Calu3 (cell line): ENCODE results near the gene SCGB1C1. TPM values are rescaled to one million over a fixed set of nuclear protein-coding genes. Genes with fewer than 3 reads are reported as not detected.
A peak's percentile ranks its signal among the peaks of the same experiment; 100 is the strongest.
"Not testable (repeated sequence)": the region's sequence is repeated elsewhere in the genome, so short reads cannot be mapped to it uniquely, and the experiment has no call there.

Experiments used
- Bru-seq: library from RNA; stranded (reverse); fragments of 400-500 nt; gene quantifications from one replicate; lab custom pipeline; 2021; lab: Mats Ljungman, UMichigan
- BruChase-seq, 2 experiments: library from RNA; stranded (reverse); fragments of 400-500 nt; gene quantifications; one replicate each; lab custom pipeline; 2021; lab: Mats Ljungman, UMichigan
- BruUV-seq: library from RNA; stranded (reverse); fragments of 400-500 nt; replicated peaks from 2 replicates; lab custom pipeline; 2021; lab: Mats Ljungman, UMichigan
- CTCF ChIA-PET: fragments of 300-600 bp; sonication (Branson Sonifier 250); formaldehyde crosslinking; loops from one replicate; lab custom pipeline; 2022; ENCODE audit warnings: antibody characterized with exemption; lab: Charles Lee
- DNase-seq: peaks from one replicate; pipeline ENCODE4 v3.0.0; 2022
- H3K27ac Mint-ChIP-seq: one replicate; pipeline ENCODE4 v1.8.0; 2022; ENCODE audit warnings: mixed read lengths; ENCODE audit not compliant: unreplicated experiment
- H3K27me3 Mint-ChIP-seq: one replicate; pipeline ENCODE4 v1.8.0; 2022; ENCODE audit warnings: mixed read lengths; ENCODE audit not compliant: unreplicated experiment
- H3K36me3 Mint-ChIP-seq: one replicate; pipeline ENCODE4 v1.8.0; 2022; ENCODE audit warnings: mild to moderate bottlenecking, moderate library complexity, mixed read lengths; ENCODE audit not compliant: insufficient read depth, unreplicated experiment
- H3K4me1 Mint-ChIP-seq: one replicate; pipeline ENCODE4 v1.8.0; 2022; ENCODE audit warnings: mild to moderate bottlenecking, low read depth, mixed read lengths; ENCODE audit not compliant: unreplicated experiment
- H3K4me3 Mint-ChIP-seq: one replicate; pipeline ENCODE4 v1.8.0; 2022; ENCODE audit warnings: mild to moderate bottlenecking, low read depth, moderate library complexity, mixed read lengths; ENCODE audit not compliant: unreplicated experiment
- H3K9me3 Mint-ChIP-seq: one replicate; pipeline ENCODE4 v1.8.0; 2022; ENCODE audit warnings: low read depth, mixed read lengths; ENCODE audit not compliant: unreplicated experiment
- intact Hi-C: fragments of 100-400 bp; cut with micrococcal nuclease; formaldehyde crosslinking; loops from one replicate; pipeline ENCODE4 v1.10.0; 2022; ENCODE audit not compliant: unreplicated experiment
- long read RNA-seq: library from polyadenylated mRNA; stranded (forward); transcript quantifications from one replicate; pipeline ENCODE4 v2.0.0, GENCODE V29; 2022
- total RNA-seq: library from RNA; stranded (reverse); gene quantifications from 2 replicates; pipeline ENCODE4 v1.2.3, GENCODE V29; 2022
- TF ChIP-seq, protein P1 (sequence below): fragments of 200-600 bp; IDR thresholded peaks from one replicate; pipeline ENCODE4 v1.8.0; 2022; ENCODE audit warnings: antibody characterized with exemption; ENCODE audit not compliant: unreplicated experiment

SCGB1C1 gene
- total RNA-seq = not detected in 2 replicates
- not detected for Bru-seq, nascent RNA
- not detected for BruChase-seq, experiment 1, labeled RNA remaining after a 6-hour chase
- not detected for BruChase-seq, experiment 2, labeled RNA remaining after a 2-hour chase
- long read RNA-seq = 0 reads

DNA sequence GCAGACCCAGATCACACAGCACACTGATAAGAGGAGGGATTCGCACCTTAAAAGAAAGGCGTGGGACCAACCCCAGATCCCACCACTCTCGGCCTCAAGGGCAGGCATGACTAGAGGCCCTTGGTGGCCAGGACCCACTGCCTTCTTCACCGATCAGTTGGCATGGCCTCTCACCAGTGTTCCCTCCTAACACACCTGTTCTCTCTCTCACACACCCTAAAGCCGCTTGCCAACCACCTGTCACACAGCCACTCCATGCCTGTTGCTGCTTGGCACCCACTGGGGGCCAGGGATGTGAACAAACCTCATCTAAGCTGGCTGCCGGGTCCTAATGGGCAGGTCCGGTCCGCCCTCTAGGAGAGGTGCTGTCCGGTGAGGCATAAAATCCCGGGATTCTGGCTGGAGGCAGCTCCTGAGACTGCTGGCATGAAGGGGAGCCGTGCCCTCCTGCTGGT is at the start of gene SCGB1C1:
Gene SCGB1C1, plus strand, starts transcription at position 405 of the 455 bp plus-strand sequence. Its CDS starts 22 bp downstream, at position 427.
- BruUV-seq, intact Hi-C loops, H3K4me3 Mint-ChIP-seq, H3K27ac Mint-ChIP-seq, H3K36me3 Mint-ChIP-seq, DNase-seq, CTCF ChIA-PET, H3K9me3 Mint-ChIP-seq, H3K27me3 Mint-ChIP-seq, H3K4me1 Mint-ChIP-seq: not testable (repeated sequence)

DNA sequence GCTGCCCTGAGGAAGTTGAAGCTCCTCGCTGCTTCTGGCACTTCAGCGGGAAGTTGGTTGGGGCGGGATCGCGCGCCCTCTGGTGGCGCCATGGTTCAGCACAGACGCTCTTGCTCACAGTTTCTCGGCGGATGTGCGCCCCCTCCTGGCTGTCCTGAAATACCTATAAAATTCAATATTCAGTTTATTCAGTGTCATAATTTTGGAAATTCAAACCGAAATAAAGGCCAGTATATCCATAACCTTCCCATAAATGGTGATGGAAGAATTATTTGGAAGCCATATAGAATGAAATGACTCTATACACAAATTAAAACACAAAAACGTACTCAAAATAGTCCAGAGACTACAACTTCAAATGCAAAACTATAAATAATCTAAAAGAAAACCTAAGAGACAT is 12.6 kb upstream of the SCGB1C1 start:
- CTCF ChIA-PET = not testable (repeated sequence)

DNA sequence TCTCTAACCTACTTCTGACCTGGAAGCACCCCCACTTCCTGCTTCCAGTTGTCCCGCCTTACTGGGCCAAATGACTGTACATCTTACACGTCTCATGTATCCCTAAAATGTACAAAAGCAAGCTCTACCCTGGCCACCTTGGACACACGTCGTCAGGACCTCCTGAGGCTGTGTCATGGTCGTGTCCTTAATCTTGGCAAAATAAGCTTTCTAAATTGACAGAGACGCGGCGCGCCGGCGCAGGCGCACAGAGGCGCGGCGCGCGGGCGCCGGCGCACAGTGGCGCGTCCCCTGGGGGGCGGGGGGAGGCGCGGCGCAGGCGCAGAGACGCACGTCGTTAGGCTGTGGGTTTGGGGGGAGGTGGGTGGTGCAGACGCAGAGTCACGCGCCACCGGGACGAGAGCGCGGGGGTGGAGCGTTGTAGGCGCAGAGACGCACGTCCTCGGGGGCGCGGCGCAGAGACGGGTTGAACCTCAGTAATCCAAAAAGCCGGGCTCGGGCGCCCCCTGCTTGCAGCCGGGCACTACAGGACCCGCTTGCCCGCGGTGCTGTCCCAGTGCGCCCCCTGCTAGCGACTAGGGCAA is 3.6 kb upstream of the SCGB1C1 start:
- DNase-seq, H3K9me3 Mint-ChIP-seq, CTCF ChIA-PET, H3K4me3 Mint-ChIP-seq, H3K36me3 Mint-ChIP-seq, H3K27ac Mint-ChIP-seq, intact Hi-C loops, H3K27me3 Mint-ChIP-seq, BruUV-seq, H3K4me1 Mint-ChIP-seq: not testable (repeated sequence)

More for the DNA sequence above, 12.6 kb upstream of the SCGB1C1 start:
- H3K27me3 Mint-ChIP-seq, H3K27ac Mint-ChIP-seq, H3K36me3 Mint-ChIP-seq, H3K9me3 Mint-ChIP-seq, H3K4me1 Mint-ChIP-seq, intact Hi-C loops, H3K4me3 Mint-ChIP-seq, DNase-seq, BruUV-seq: not testable (repeated sequence)

DNA sequence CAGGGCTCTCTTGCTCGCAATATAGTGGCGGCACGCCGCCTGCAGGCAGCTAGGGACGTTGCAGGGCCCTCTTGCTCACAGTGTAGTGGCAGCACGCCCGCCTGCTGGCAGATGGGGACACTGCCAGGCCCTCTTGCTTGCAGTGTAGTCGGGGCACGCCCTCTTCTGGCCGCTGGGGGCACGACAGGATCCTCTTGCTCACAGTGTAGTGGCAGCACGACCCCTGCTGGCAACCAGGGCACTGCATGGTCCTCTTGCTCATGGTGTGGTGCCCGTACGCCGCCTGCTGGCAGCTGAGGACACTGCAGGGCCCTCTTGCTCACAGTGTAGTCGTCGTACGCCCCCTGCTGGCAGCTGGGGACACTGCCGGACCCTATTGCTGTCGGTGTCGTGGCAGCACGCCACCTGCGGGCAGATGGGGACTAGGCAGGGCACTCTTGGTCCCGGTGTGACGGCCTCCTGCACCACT is 3.0 kb upstream of the SCGB1C1 start:
- intact Hi-C loops, H3K27me3 Mint-ChIP-seq, H3K27ac Mint-ChIP-seq, H3K36me3 Mint-ChIP-seq, CTCF ChIA-PET, H3K4me3 Mint-ChIP-seq, H3K9me3 Mint-ChIP-seq, H3K4me1 Mint-ChIP-seq, DNase-seq, BruUV-seq: not testable (repeated sequence)
- TF ChIP-seq, protein P1, sequence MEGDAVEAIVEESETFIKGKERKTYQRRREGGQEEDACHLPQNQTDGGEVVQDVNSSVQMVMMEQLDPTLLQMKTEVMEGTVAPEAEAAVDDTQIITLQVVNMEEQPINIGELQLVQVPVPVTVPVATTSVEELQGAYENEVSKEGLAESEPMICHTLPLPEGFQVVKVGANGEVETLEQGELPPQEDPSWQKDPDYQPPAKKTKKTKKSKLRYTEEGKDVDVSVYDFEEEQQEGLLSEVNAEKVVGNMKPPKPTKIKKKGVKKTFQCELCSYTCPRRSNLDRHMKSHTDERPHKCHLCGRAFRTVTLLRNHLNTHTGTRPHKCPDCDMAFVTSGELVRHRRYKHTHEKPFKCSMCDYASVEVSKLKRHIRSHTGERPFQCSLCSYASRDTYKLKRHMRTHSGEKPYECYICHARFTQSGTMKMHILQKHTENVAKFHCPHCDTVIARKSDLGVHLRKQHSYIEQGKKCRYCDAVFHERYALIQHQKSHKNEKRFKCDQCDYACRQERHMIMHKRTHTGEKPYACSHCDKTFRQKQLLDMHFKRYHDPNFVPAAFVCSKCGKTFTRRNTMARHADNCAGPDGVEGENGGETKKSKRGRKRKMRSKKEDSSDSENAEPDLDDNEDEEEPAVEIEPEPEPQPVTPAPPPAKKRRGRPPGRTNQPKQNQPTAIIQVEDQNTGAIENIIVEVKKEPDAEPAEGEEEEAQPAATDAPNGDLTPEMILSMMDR = peak; percentile 39

DNA sequence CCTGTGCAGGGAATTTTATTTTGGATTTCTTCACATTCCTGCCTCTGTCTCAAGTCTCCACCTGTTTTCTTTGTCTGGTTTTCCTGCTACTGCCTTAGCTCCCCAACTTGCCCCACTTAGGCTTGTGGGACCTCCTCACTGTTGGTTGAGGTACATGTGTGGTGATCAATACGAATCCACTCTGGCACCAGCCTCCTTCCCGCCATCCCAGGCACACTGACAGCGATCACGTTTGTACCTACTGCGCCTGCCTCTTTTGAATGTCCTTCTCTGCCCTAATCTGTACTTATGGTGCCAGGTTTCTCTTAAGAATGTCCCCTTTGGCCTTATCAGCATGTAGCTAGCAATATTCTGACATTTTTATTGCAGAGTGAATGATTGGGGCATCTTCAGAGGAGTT is 2.3 kb upstream of the SCGB1C1 start:
- H3K9me3 Mint-ChIP-seq, BruUV-seq, DNase-seq, H3K4me1 Mint-ChIP-seq, CTCF ChIA-PET, H3K36me3 Mint-ChIP-seq, H3K27me3 Mint-ChIP-seq, H3K27ac Mint-ChIP-seq, H3K4me3 Mint-ChIP-seq, intact Hi-C loops: not testable (repeated sequence)

DNA sequence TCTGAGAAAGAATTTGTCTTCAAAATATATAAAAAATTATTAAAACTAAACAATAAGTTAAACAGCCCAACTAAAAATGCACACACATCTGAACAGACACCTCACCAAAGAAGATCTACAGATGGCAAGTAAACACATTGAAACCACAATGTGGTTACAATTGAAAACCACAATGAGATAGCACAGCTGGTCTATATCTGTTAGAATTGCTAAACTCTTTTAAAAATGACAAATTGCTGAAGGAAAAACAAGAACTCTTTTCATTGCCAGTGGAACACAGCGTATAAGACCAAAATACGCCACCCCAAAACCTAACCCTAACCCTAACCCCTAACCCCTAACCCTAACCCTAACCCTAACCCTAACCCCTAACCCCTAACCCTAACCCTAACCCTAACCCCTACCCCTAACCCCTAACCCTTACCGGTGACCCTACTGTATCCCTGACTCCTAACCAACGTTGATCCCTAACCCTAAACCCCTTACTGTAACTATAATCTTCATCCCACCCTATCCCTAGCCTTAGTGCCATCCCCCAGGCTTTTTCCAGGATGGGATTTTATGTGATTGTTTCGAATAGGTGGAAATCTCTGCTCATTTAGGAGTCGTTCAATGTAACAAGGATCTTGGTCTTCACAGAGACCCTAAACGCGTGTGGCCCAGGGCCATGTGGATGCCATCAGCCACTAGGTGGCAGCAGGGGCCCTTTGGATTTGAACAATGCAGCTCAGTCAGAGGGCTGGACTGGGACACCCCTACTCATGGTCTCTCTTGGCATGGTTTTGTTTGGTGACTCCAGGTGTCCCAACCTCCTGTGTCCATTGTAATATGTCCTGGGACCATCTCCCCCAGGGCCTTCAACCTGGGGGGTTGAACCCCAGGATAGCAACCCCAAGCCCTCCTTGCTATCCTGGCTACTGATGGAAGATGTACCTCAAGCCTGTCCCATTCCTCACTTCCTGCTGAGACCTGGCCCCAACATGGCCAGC is 1.1 kb upstream of the SCGB1C1 start:
- H3K4me3 Mint-ChIP-seq, BruUV-seq, H3K27ac Mint-ChIP-seq, H3K9me3 Mint-ChIP-seq, H3K36me3 Mint-ChIP-seq, intact Hi-C loops, CTCF ChIA-PET, H3K4me1 Mint-ChIP-seq, H3K27me3 Mint-ChIP-seq, DNase-seq: not testable (repeated sequence)

DNA sequence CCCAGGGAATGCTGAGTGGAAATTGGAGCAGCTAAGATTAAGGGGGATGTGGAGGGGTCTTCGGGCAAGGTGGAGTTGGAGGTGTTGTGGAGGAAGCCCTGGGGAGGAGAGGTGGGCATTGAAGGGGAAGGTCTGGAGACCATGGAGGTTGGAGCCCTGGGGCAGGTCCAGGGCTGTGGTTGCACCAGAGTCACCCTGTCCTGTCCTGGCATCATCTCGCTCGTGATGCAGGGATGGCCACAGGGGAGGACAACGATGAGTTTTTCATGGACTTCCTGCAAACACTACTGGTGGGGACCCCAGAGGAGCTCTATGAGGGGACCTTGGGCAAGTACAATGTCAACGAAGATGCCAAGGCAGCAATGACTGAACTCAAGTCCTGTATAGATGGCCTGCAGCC is 603 bp downstream of the SCGB1C1 start:
- H3K27me3 Mint-ChIP-seq, H3K4me3 Mint-ChIP-seq, H3K4me1 Mint-ChIP-seq, H3K9me3 Mint-ChIP-seq, H3K27ac Mint-ChIP-seq, DNase-seq, BruUV-seq, intact Hi-C loops, CTCF ChIA-PET, H3K36me3 Mint-ChIP-seq: not testable (repeated sequence)
